Suprapubic skin (tissue), 3 donors: ENCODE results near the gene MEIOB.

ENCODE experiments used
- POLR2A ChIP-seq, 2 donors: fragments of 450-650 bp; IDR thresholded peaks; one replicate each; pipeline ENCODE4 v1.6.1; 2017; ENCODE audit warnings: antibody characterized with exemption in 2 of 2, mild to moderate bottlenecking in 2 of 2, moderate library complexity in 2 of 2
- TF ChIP-seq, protein P1 (sequence below), 2 donors: fragments of 200-600 bp in 1 of 2; fragments of 450-650 bp in 1 of 2; sonication (generic) in 1 of 2; IDR thresholded peaks; one replicate each; pipeline ENCODE4 v1.5.1; 2016 to 2019; ENCODE audit warnings: antibody characterized with exemption in 2 of 2, mild to moderate bottlenecking in 1 of 2, moderate library complexity in 1 of 2

DNA sequence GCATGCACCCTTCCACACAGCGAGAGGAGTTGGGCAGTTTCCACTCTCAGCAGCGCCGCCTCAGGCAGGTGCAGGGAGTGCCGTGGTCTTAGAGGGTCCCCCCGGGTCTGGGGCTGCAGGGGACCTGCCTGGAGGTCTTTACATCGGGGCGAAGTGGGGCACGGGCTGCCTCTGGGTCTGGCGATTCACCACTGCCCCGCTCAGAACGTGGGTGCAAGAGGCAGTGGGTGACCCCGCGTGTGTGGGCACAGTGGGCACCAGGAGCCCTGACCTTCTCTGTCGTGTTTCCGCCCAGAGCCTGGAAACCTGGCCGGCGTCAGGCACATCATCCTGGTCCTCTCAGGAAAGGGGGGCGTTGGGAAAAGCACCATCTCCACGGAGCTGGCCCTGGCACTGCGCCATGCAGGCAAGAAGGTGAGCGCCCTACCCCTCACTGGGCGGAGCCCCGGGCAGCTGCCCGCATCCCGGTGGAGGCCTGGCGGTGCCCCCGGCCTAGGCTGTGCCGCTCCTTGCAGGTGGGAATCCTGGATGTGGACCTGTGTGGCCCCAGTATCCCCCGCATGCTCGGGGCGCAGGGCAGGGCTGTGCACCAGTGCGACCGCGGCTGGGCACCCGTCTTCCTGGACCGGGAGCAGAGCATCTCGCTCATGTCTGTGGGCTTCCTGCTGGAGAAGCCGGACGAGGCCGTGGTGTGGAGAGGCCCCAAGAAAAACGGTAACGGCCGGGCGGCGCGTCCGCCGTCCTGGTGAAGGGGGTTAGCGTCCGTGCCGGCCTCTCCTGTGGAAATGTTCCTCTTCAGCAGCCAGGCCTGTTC, 85.5 kb downstream of the MEIOB start:
- TF ChIP-seq, protein P1, sequence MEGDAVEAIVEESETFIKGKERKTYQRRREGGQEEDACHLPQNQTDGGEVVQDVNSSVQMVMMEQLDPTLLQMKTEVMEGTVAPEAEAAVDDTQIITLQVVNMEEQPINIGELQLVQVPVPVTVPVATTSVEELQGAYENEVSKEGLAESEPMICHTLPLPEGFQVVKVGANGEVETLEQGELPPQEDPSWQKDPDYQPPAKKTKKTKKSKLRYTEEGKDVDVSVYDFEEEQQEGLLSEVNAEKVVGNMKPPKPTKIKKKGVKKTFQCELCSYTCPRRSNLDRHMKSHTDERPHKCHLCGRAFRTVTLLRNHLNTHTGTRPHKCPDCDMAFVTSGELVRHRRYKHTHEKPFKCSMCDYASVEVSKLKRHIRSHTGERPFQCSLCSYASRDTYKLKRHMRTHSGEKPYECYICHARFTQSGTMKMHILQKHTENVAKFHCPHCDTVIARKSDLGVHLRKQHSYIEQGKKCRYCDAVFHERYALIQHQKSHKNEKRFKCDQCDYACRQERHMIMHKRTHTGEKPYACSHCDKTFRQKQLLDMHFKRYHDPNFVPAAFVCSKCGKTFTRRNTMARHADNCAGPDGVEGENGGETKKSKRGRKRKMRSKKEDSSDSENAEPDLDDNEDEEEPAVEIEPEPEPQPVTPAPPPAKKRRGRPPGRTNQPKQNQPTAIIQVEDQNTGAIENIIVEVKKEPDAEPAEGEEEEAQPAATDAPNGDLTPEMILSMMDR (IDR thresholded peaks at IDR 0.05), result no peak
- no peak for TF ChIP-seq POLR2A (IDR thresholded peaks at IDR 0.05)
